ENCODE data around the gene NAPB. TPM values are rescaled to one million over a fixed set of nuclear protein-coding genes. Genes with fewer than 3 reads are reported as not detected.
"Not testable (repeated sequence)": the region's sequence is repeated elsewhere in the genome, so short reads cannot be mapped to it uniquely, and the experiment has no call there.

NAPB gene
- total RNA-seq, 1 donor from 2014 or later: 13.1 TPM

GRCh38 chr20:23349338-23350195 lies 71.7 kb downstream of the NAPB start:
- H3K36me3 ChIP-seq (ENCODE audit: insufficient read depth, low read length): peaks cover under 1% of the 10 kb centered on the region
- H3K9ac ChIP-seq (ENCODE audit: low read length): peak overlapping the region; percentile 96
- peaks cover 40% of the 10 kb centered on the region for H3K79me2 ChIP-seq (ENCODE audit: insufficient read depth, low read length)
- Mint-ChIP-seq H3K9me3 (ENCODE audit: unreplicated experiment) (no peaks in the 10 kb centered on the region), H3K36me3 (ENCODE audit: low read depth, unreplicated experiment) (peaks cover 7% of the 10 kb centered on the region), H3K4me3 (ENCODE audit: unreplicated experiment) (peak overlapping the region; percentile 97), H3K27ac (ENCODE audit: unreplicated experiment) (peak overlapping the region; percentile 100), H3K4me1 (ENCODE audit: low read depth, unreplicated experiment) (peaks cover 9% of the 10 kb centered on the region), H3K27me3 (ENCODE audit: low read depth, unreplicated experiment) (no peaks in the 10 kb centered on the region)
- H3K9me3 ChIP-seq (ENCODE audit: insufficient read depth, low read depth, low read length): no peaks in the 10 kb centered on the region
- peak overlapping the region; percentile 96 for H3K4me2 ChIP-seq (ENCODE audit: low read length)
- H3K4me1 ChIP-seq (ENCODE audit: insufficient read depth, low read length): peaks cover 12% of the 10 kb centered on the region
- TF ChIP-seq CTCF (IDR thresholded peaks at IDR 0.05; ENCODE audit: insufficient read depth, low read depth, low read length): peak; percentile 43
- no peak for TF ChIP-seq EZH2 (IDR thresholded peaks at IDR 0.05; ENCODE audit: insufficient read depth, low read length)
- no peaks in the 10 kb centered on the region for H3K27me3 ChIP-seq (ENCODE audit: insufficient read depth, low read length)
- FAIRE-seq (no peak), DNase-seq (ENCODE audit: low read depth) (no peak)
- peaks cover 27% of the 10 kb centered on the region for H4K20me1 ChIP-seq (ENCODE audit: insufficient read depth, low read length)
- H2AFZ ChIP-seq (ENCODE audit: low read depth, low read length): peak overlapping the region; percentile 84
- H3K27ac ChIP-seq (ENCODE audit: low read depth, low read length): peak overlapping the region; percentile 97
- H3K4me3 ChIP-seq (ENCODE audit: insufficient read depth, low read depth, low read length): peak overlapping the region; percentile 98

- peaks cover 30% of the 10 kb centered on the region for H3K79me2 ChIP-seq (ENCODE audit: insufficient read depth, low read length)
- H3K36me3 Mint-ChIP-seq (ENCODE audit: low read depth, unreplicated experiment); H3K4me3 ChIP-seq (ENCODE audit: insufficient read depth, low read depth, low read length); H3K4me1 Mint-ChIP-seq (ENCODE audit: low read depth, unreplicated experiment); H3K9ac ChIP-seq (ENCODE audit: low read length); H2AFZ ChIP-seq (ENCODE audit: low read depth, low read length); DNase-seq (ENCODE audit: low read depth); H3K4me2 ChIP-seq (ENCODE audit: low read length); H3K9me3 Mint-ChIP-seq (ENCODE audit: unreplicated experiment); H3K27me3 ChIP-seq (ENCODE audit: insufficient read depth, low read length); H3K36me3 ChIP-seq (ENCODE audit: insufficient read depth, low read length); H3K27me3 Mint-ChIP-seq (ENCODE audit: low read depth, unreplicated experiment); FAIRE-seq; H3K9me3 ChIP-seq (ENCODE audit: insufficient read depth, low read depth, low read length); H3K27ac ChIP-seq (ENCODE audit: low read depth, low read length): not testable (repeated sequence)
- H3K4me1 ChIP-seq (ENCODE audit: insufficient read depth, low read length): peaks cover 12% of the 10 kb centered on the region
- Mint-ChIP-seq H3K4me3 (ENCODE audit: unreplicated experiment) (peak overlapping the region; percentile 97), H3K27ac (ENCODE audit: unreplicated experiment) (peak overlapping the region; percentile 100)
- peaks cover 20% of the 10 kb centered on the region for H4K20me1 ChIP-seq (ENCODE audit: insufficient read depth, low read length)
Measured at GRCh38 chr20:23348510-23348909, 72.8 kb downstream of the NAPB start.

- no peak overlapping the region for H3K27ac Mint-ChIP-seq (ENCODE audit: unreplicated experiment)
- Histone ChIP-seq H3K9ac (ENCODE audit: low read length) (no peak overlapping the region), H3K79me2 (ENCODE audit: insufficient read depth, low read length) (peaks cover 23% of the 10 kb centered on the region), H3K9me3 (ENCODE audit: insufficient read depth, low read depth, low read length) (no peaks in the 10 kb centered on the region), H4K20me1 (ENCODE audit: insufficient read depth, low read length) (peaks cover 16% of the 10 kb centered on the region), H3K36me3 (ENCODE audit: insufficient read depth, low read length) (no peaks in the 10 kb centered on the region), H3K27ac (ENCODE audit: low read depth, low read length) (no peak overlapping the region), H2AFZ (ENCODE audit: low read depth, low read length) (no peak overlapping the region), H3K4me3 (ENCODE audit: insufficient read depth, low read depth, low read length) (no peak overlapping the region), H3K27me3 (ENCODE audit: insufficient read depth, low read length) (no peaks in the 10 kb centered on the region), H3K4me1 (ENCODE audit: insufficient read depth, low read length) (peaks cover 12% of the 10 kb centered on the region), H3K4me2 (ENCODE audit: low read length) (no peak overlapping the region)
- peaks cover 9% of the 10 kb centered on the region for H3K4me1 Mint-ChIP-seq (ENCODE audit: low read depth, unreplicated experiment)
- DNase-seq (ENCODE audit: low read depth) (no peak), FAIRE-seq (no peak)
- H3K36me3 Mint-ChIP-seq (ENCODE audit: low read depth, unreplicated experiment): no peaks in the 10 kb centered on the region
- TF ChIP-seq CTCF (IDR thresholded peaks at IDR 0.05; ENCODE audit: insufficient read depth, low read depth, low read length) (no peak), EZH2 (IDR thresholded peaks at IDR 0.05; ENCODE audit: insufficient read depth, low read length) (no peak)
- peaks cover 2% of the 10 kb centered on the region for H3K9me3 Mint-ChIP-seq (ENCODE audit: unreplicated experiment)
- H3K4me3 Mint-ChIP-seq (ENCODE audit: unreplicated experiment): no peak overlapping the region
- H3K27me3 Mint-ChIP-seq (ENCODE audit: low read depth, unreplicated experiment): no peaks in the 10 kb centered on the region
Measured at GRCh38 chr20:23347791-23348190, 73.5 kb downstream of the NAPB start.

All from astrocyte (in vitro differentiated cells and primary cell).